Neural crest cell (in vitro differentiated cells): ENCODE measurements around the gene DGKD. TPM values are rescaled to one million over a fixed set of nuclear protein-coding genes. Genes with fewer than 3 reads are reported as not detected.
A peak's percentile ranks its signal among the peaks of the same experiment; 100 is the strongest.

Experiments
- DNase-seq: peaks from one replicate; pipeline ENCODE4 v3.0.0; 2021; ENCODE audit warnings: low read depth, mixed read lengths, low spot score
- H3K27ac Mint-ChIP-seq: one replicate; pipeline ENCODE4 v1.8.0; 2021; ENCODE audit warnings: mild to moderate bottlenecking, mixed read lengths; ENCODE audit not compliant: unreplicated experiment
- H3K27me3 Mint-ChIP-seq: 2 replicates; pipeline ENCODE4 v1.8.0; 2021; ENCODE audit warnings: low read depth, mild to moderate bottlenecking, mixed read lengths
- H3K36me3 Mint-ChIP-seq: 2 replicates; pipeline ENCODE4 v1.8.0; 2021; ENCODE audit warnings: low read depth, mild to moderate bottlenecking, mixed read lengths
- H3K4me1 Mint-ChIP-seq: 2 replicates; pipeline ENCODE4 v1.8.0; 2021; ENCODE audit warnings: mixed read lengths
- H3K4me3 Mint-ChIP-seq: one replicate; pipeline ENCODE4 v1.8.0; 2021; ENCODE audit warnings: mild to moderate bottlenecking, mixed read lengths
- H3K9me3 Mint-ChIP-seq: 2 replicates; pipeline ENCODE4 v1.8.0; 2021; ENCODE audit warnings: mixed read lengths
- CTCF ChIP-seq: fragments of 200-600 bp; sonication (generic); conservative IDR thresholded peaks from 2 replicates; pipeline ENCODE4 v1.5.0; 2021; ENCODE audit warnings: antibody characterized with exemption, mild to moderate bottlenecking
- total RNA-seq: library from RNA; stranded (reverse); gene quantifications from 2 replicates; pipeline ENCODE4 v1.2.1, GENCODE V29; 2021

Gene DGKD
- total RNA-seq, 1 donor from 2014 or later: 48.7 TPM

GRCh38 chr2:233346376-233346775 is 7.9 kb upstream of the DGKD start:
- peaks cover 14% of the 10 kb centered on the region for H3K27me3 Mint-ChIP-seq
- H3K27ac Mint-ChIP-seq: peak overlapping the region; percentile 63
- TF ChIP-seq CTCF: no peak
- H3K9me3 Mint-ChIP-seq: peaks cover 2% of the 10 kb centered on the region
- H3K36me3 Mint-ChIP-seq: no peaks in the 10 kb centered on the region
- no peak for DNase-seq
- peaks cover 23% of the 10 kb centered on the region for H3K4me1 Mint-ChIP-seq
- H3K4me3 Mint-ChIP-seq: no peak overlapping the region

GRCh38 chr2:233346930-233347329 is 7.4 kb upstream of the DGKD start:
- H3K4me3 Mint-ChIP-seq: no peak overlapping the region
- H3K27ac Mint-ChIP-seq: no peak overlapping the region
- peaks cover 14% of the 10 kb centered on the region for H3K27me3 Mint-ChIP-seq
- peaks cover 24% of the 10 kb centered on the region for H3K4me1 Mint-ChIP-seq
- no peaks in the 10 kb centered on the region for H3K9me3 Mint-ChIP-seq
- no peak for DNase-seq
- no peak for TF ChIP-seq CTCF
- no peaks in the 10 kb centered on the region for H3K36me3 Mint-ChIP-seq

DNA sequence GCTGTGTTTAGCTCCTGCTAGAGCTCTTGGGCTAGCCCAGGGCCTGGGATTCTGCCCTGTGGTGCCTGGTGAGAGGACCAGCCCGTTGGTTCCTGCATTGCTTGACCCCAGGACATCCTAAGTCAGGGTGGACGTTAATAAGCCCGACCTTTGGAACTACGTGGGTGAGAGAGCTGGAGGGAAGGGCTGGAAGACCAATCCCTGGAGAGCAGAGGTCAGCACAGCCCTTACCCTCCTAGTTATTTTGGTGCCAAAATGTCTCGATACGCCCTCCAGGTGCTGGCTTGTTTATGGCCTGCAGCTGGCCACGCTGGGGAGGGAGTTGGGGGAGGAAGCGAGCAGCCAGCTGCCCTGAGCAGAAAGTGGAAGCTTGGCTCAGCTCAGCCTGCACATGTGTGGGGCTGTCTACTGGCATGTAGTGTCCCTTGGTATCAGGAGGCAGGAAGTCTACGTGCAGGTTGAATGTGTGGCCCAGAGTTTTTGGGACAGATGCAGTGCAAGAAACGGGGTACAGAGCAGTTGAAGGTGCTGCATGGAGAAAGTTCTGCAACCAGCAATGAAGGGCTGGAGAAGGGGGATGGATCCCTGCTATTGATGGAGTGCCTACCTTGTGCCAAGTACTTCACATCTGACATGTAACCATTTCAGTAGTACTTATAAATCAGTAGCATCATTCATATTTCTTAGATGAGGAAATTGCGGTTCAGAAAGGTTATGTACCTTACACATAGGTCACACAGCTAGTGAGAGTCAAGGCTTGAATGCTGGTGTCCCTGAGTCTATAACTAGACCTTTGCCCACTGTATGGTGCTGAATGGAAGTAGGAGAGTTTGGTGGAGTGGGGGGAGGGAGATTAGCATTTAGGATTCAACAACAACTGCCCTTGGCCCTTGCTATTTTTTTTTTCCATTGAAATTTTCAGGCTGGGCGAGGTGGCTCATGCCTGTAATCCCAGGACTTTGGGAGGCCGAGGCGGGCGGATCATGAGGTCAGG is 5.0 kb upstream of the DGKD start:
- TF ChIP-seq CTCF: no peak
- DNase-seq: no peak
- peaks cover 37% of the 10 kb centered on the region for H3K4me1 Mint-ChIP-seq
- no peaks in the 10 kb centered on the region for H3K9me3 Mint-ChIP-seq
- H3K27ac Mint-ChIP-seq: no peak overlapping the region
- peak overlapping the region; percentile 50 for H3K4me3 Mint-ChIP-seq
- peaks cover 14% of the 10 kb centered on the region for H3K27me3 Mint-ChIP-seq
- H3K36me3 Mint-ChIP-seq: no peaks in the 10 kb centered on the region

DNA sequence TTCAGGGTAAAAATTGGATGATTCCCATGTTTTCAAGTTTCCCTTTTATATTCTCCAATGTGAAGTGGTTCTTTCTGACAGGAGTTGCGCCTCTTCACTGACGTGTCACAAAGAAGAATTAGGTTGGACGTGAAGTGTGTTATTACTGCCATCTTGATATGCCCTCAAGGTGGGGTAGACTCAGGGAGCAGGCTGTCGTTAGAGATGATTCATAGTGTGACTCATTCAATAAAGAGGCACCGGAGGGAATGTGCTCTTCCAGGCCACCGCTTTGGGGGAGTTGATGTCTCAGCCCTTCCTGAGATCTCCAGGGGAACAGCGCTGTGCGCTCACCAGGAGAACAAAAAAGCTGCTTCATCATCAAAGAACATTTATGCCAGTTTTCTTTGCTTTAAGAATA is 3.6 kb upstream of the DGKD start:
- Mint-ChIP-seq H3K4me1 (peaks cover 39% of the 10 kb centered on the region), H3K27me3 (peaks cover 14% of the 10 kb centered on the region), H3K4me3 (peak overlapping the region; percentile 55), H3K36me3 (no peaks in the 10 kb centered on the region), H3K27ac (no peak overlapping the region), H3K9me3 (no peaks in the 10 kb centered on the region)
- no peak for DNase-seq
- TF ChIP-seq CTCF: no peak

DNA sequence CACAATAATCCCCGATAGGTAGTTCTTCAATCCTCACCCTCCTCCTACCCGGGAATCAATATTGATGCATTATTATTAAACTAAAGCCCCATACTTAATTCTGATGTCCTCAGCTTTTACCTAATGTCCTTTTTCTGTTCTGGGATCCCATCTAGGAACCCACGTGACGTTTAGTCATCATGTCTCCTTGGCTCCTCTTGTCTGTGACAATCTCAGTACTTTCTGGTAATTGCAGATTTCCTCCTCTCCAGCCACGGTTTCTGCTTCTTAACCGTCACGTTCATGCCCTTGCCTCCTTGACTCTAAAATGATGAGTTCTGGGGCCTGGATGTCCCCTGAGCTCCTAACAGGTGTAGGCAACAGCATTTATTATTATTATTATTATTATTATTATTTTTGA is 2.9 kb upstream of the DGKD start:
- Mint-ChIP-seq H3K27me3 (peaks cover 11% of the 10 kb centered on the region), H3K9me3 (no peaks in the 10 kb centered on the region), H3K36me3 (peaks cover 2% of the 10 kb centered on the region), H3K4me1 (peaks cover 46% of the 10 kb centered on the region), H3K27ac (no peak overlapping the region), H3K4me3 (peak overlapping the region; percentile 31)
- DNase-seq: no peak
- no peak for TF ChIP-seq CTCF
